OCI-LY7 (cell line): ENCODE results near the gene EPS8L1. TPM values are rescaled to one million over a fixed set of nuclear protein-coding genes. Genes with fewer than 3 reads are reported as not detected.

Source experiments
- BruUV-seq: library from RNA; stranded (reverse); fragments of 400-500 nt; replicated peaks from 2 replicates; lab custom pipeline; 2021; lab: Mats Ljungman, UMichigan
- CTCF ChIA-PET: fragments of 300-600 bp; sonication (Branson Sonifier 250); formaldehyde crosslinking; loops from one replicate; lab custom pipeline; 2022; ENCODE audit warnings: antibody characterized with exemption; ENCODE audit not compliant: unreplicated experiment; lab: Charles Lee
- POLR2A ChIA-PET: fragments of 300-600 bp; sonication (Branson Sonifier 250); formaldehyde crosslinking; loops from one replicate; lab custom pipeline; 2022; ENCODE audit warnings: antibody characterized with exemption; lab: Charles Lee
- DNase-seq: peaks from one replicate; pipeline ENCODE4 v3.0.0-alpha.2; 2015; ENCODE audit warnings: low spot score
- H2AFZ ChIP-seq: fragments of 200-600 bp; sonication (generic), shearing (Covaris generic); 2 replicates; pipeline ENCODE4 v1.6.1; 2014; ENCODE audit warnings: mild to moderate bottlenecking, antibody characterized with exemption, low read length, moderate library complexity
- H3K27ac ChIP-seq: fragments of 200-600 bp; sonication (generic); 2 replicates; pipeline ENCODE4 v1.5.1; 2014; ENCODE audit warnings: mixed run types, low read depth, mild to moderate bottlenecking, moderate library complexity, low read length, inconsistent platforms; ENCODE audit not compliant: poor library complexity, severe bottlenecking
- H3K36me3 ChIP-seq: fragments of 200-600 bp; sonication (generic); 2 replicates; pipeline ENCODE4 v1.6.1; 2014; ENCODE audit warnings: mild to moderate bottlenecking, antibody characterized with exemption, low read length, moderate library complexity, mixed read lengths; ENCODE audit not compliant: insufficient read depth
- H3K4me1 ChIP-seq: fragments of 200-600 bp; sonication (generic); 2 replicates; pipeline ENCODE4 v1.5.1; 2014; ENCODE audit warnings: mild to moderate bottlenecking, low read length; ENCODE audit not compliant: insufficient read depth, poor library complexity, severe bottlenecking
- H3K4me2 ChIP-seq: fragments of 200-600 bp; sonication (generic); 2 replicates; pipeline ENCODE4 v1.6.1; 2014; ENCODE audit warnings: mild to moderate bottlenecking, low read length
- H3K4me3 ChIP-seq: fragments of 200-600 bp; sonication (generic); 2 replicates; pipeline ENCODE4 v1.5.1; 2014; ENCODE audit warnings: mild to moderate bottlenecking, low read depth, low read length; ENCODE audit not compliant: poor library complexity, severe bottlenecking
- H3K79me2 ChIP-seq: fragments of 200-600 bp; sonication (generic); 2 replicates; pipeline ENCODE4 v1.6.1; 2016; ENCODE audit warnings: low read depth, mild to moderate bottlenecking, low read length, moderate library complexity, mixed read lengths; ENCODE audit not compliant: insufficient read depth
- H3K9me2 ChIP-seq: fragments of 200-600 bp; sonication (generic); 2 replicates; pipeline ENCODE4 v1.6.1; 2016; ENCODE audit warnings: mild to moderate bottlenecking, low read length, mixed read lengths; ENCODE audit not compliant: insufficient read depth
- H3K9me3 ChIP-seq: fragments of 200-600 bp; sonication (generic); 2 replicates; pipeline ENCODE4 v1.6.1; 2014; ENCODE audit warnings: mild to moderate bottlenecking, mixed run types, low read length, mixed read lengths
- H4K20me1 ChIP-seq: fragments of 200-600 bp; sonication (generic); 2 replicates; pipeline ENCODE4 v1.6.1; 2014; ENCODE audit warnings: mild to moderate bottlenecking, antibody characterized with exemption, low read length, moderate library complexity, mixed read lengths; ENCODE audit not compliant: insufficient read depth
- EZH2phosphoT487 ChIP-seq: fragments of 200-600 bp; sonication (generic); IDR thresholded peaks from 2 replicates; pipeline ENCODE4 v1.6.1; 2018; ENCODE audit warnings: low read depth, borderline replicate concordance, mild to moderate bottlenecking, mixed run types, antibody characterized with exemption, low read length, moderate library complexity, mixed read lengths
- intact Hi-C: fragments of 100-400 bp; cut with micrococcal nuclease; formaldehyde crosslinking; loops from one replicate; pipeline ENCODE4 v1.10.0; 2022; ENCODE audit not compliant: unreplicated experiment
- total RNA-seq, 2 experiments: library from RNA; depleted of rRNA in 1 of 2; stranded (reverse); fragments of >200 nt in 1 of 2; shearing (Covaris generic) in 1 of 2; gene quantifications; 2 replicates each; pipeline ENCODE4 v1.2.3, GENCODE V29; 2014 to 2022
- TF ChIP-seq, protein P1 (sequence below): fragments of 200-600 bp; sonication (generic); conservative IDR thresholded peaks from 2 replicates; pipeline ENCODE4 v1.5.1; 2014; ENCODE audit warnings: mild to moderate bottlenecking, antibody characterized with exemption, low read length, moderate library complexity, mixed read lengths

The EPS8L1 gene
- total RNA-seq, 2 experiments from 2014 or later: 11.1 to 12.5 TPM

DNA sequence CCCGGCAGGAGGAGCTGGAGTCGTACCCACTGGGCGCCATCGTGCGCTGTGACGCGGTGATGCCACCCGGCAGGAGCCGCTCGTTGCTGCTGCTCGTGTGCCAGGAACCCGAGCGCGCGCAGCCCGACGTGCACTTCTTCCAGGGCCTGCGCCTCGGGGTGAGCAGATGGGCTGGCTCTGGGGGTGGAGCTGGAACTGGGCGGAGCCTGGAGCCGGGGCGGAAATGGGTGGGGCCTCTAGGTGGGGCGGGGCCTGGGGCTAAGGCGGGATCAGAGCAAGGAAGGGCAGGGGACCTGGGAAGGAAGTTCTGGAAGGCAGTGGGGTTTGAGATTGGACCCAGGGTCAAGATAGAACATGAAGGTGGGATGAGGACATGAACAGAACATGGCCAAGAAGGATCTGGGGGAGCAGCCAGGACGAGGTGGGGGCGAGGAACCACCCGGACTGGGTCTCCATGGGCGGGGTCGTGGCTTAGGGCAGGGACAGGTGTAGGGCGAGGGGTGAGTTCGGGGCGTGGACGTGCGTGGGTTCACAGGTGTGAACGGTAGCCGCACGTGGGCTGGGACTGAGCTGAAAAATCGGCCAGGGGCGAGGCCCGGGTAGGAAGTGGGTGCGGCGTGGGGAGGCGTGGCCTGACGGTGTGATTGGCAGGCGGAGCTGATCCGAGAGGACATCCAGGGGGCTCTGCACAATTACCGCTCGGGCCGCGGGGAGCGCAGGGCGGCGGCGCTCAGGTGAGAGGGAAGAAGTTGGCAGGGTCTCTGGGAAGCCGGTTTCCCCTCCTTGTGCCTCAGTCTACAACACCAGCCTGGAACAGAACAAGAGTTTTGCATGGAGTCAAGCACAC is 4.7 kb downstream of the EPS8L1 start:
- Histone ChIP-seq H2AFZ (peak overlapping the region; percentile 83), H3K9me3 (no peaks in the 10 kb centered on the region), H3K9me2 (no peaks in the 10 kb centered on the region), H3K36me3 (no peaks in the 10 kb centered on the region), H3K27ac (peak overlapping the region; percentile 56), H3K4me3 (peak overlapping the region; percentile 70), H4K20me1 (no peaks in the 10 kb centered on the region), H3K79me2 (no peaks in the 10 kb centered on the region), H3K4me2 (peak overlapping the region; percentile 89), H3K4me1 (peaks cover 20% of the 10 kb centered on the region)
- intact Hi-C loops: loop anchor here (2.0 kb wide), 2 partner anchors 52 to 86 kb away; partner anchors contain the start of gene DNAAF3
- CTCF ChIA-PET: interaction anchor here (0.6 to 0.7 kb wide), 2 partner anchors 103 to 207 kb away, joined by 3 to 9 read pairs; no protein-coding TSS in a partner anchor
- TF ChIP-seq, protein P1, sequence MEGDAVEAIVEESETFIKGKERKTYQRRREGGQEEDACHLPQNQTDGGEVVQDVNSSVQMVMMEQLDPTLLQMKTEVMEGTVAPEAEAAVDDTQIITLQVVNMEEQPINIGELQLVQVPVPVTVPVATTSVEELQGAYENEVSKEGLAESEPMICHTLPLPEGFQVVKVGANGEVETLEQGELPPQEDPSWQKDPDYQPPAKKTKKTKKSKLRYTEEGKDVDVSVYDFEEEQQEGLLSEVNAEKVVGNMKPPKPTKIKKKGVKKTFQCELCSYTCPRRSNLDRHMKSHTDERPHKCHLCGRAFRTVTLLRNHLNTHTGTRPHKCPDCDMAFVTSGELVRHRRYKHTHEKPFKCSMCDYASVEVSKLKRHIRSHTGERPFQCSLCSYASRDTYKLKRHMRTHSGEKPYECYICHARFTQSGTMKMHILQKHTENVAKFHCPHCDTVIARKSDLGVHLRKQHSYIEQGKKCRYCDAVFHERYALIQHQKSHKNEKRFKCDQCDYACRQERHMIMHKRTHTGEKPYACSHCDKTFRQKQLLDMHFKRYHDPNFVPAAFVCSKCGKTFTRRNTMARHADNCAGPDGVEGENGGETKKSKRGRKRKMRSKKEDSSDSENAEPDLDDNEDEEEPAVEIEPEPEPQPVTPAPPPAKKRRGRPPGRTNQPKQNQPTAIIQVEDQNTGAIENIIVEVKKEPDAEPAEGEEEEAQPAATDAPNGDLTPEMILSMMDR: no peak
- no peak for TF ChIP-seq EZH2phosphoT487
- POLR2A ChIA-PET: interaction anchor here (0.8 to 1.5 kb wide), 2 partner anchors 17 to 54 kb away, joined by 3 to 6 read pairs; partner anchors contain the start of gene RDH13
- BruUV-seq: no TSS peak
- DNase-seq: peak; percentile 85

DNA sequence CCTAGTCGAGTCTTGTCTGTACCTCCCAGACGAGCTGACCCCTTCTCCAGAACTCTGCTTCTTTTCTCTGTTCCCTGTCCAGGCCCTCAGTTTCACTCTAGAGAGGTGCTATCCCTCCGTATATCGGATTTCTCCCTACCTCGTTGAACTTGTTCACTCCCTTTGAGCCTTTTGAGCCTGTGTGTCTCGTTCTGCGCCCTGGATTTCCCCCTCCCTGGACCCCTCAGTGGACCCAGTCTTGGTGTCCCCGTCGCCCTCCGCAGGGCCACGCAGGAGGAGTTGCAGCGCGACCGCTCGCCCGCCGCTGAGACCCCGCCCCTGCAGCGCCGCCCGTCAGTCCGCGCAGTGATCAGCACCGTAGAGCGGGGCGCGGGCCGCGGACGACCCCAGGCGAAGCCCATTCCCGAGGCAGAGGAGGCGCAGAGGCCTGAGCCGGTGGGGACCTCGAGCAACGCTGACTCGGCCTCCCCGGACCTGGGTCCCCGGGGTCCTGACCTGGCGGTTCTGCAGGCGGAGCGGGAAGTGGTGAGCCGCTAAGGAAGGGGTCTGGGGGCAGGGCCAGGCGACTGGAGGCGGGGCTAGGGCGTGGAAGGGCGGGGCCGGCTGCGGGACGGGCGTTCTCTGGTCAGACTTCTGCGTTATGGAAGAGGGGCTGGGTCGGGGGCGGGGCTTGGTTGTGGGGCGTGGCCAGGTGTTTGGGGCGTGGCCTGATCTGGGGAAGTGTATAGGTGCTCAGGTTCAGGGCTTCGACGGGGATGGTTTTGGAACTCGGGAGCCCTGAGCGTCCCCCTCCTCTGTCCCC is 5.5 kb downstream of the EPS8L1 start:
- Histone ChIP-seq H3K9me3 (no peaks in the 10 kb centered on the region), H4K20me1 (no peaks in the 10 kb centered on the region), H3K4me1 (peaks cover 20% of the 10 kb centered on the region), H3K36me3 (no peaks in the 10 kb centered on the region), H2AFZ (peak overlapping the region; percentile 83; the same call in 1 of the 2 replicates), H3K4me2 (peak overlapping the region; percentile 89), H3K79me2 (no peaks in the 10 kb centered on the region), H3K27ac (peak overlapping the region; percentile 56), H3K9me2 (no peaks in the 10 kb centered on the region), H3K4me3 (peak overlapping the region; percentile 70)
- no TSS peak for BruUV-seq
- peak; percentile 90 for DNase-seq
- CTCF ChIA-PET: no interaction called here
- intact Hi-C loops: loop anchor here (2.0 kb wide), 2 partner anchors 52 to 86 kb away; partner anchors contain the start of gene DNAAF3
- POLR2A ChIA-PET: interaction anchor here (0.6 to 1.5 kb wide), 2 partner anchors 18 to 702 kb away, joined by 3 to 6 read pairs; partner anchors contain the start of gene RDH13
- TF ChIP-seq, protein P1: no peak; the same call in 1 of the 2 replicates
- TF ChIP-seq EZH2phosphoT487: no peak
